K562 (cell line): Measurements from ENCODE around the gene P3H4. TPM values are rescaled to one million over a fixed set of nuclear protein-coding genes. Genes with fewer than 3 reads are reported as not detected.

Experiments used
- FOXP1 ChIP-seq: sonication (generic); formaldehyde crosslinking; IDR thresholded peaks from 2 replicates; pipeline ENCODE4 v1.8.0; 2022; ENCODE audit warnings: mild to moderate bottlenecking, missing genetic modification reagents
- HCFC1 ChIP-seq: IDR thresholded peaks from 2 replicates; pipeline ENCODE4 v1.6.1; 2012; ENCODE audit warnings: low read depth, low read length, improper control_type of control experiment
- MTF1 ChIP-seq: fragments of 250-450 bp; sonication (Bioruptor Pico); IDR thresholded peaks from 2 replicates; pipeline ENCODE4 v1.9.0; 2021; ENCODE audit warnings: moderate library complexity, mild to moderate bottlenecking, inconsistent platforms, borderline replicate concordance
- NBN ChIP-seq: fragments of 450-650 bp; IDR thresholded peaks from 2 replicates; pipeline ENCODE4 v1.6.1; 2016; ENCODE audit warnings: low read depth, mild to moderate bottlenecking
- SUPT5H ChIP-seq: fragments of 450-650 bp; IDR thresholded peaks from 2 replicates; pipeline ENCODE4 v1.6.1; 2016
- ZNF699 ChIP-seq: fragments of 250-450 bp; sonication (Bioruptor Pico); IDR thresholded peaks from 2 replicates; pipeline ENCODE4 v1.8.0; 2021; ENCODE audit warnings: mild to moderate bottlenecking, moderate library complexity; ENCODE audit not compliant: insufficient replicate concordance
- ZSCAN32 ChIP-seq: fragments of 450-650 bp; formaldehyde crosslinking; IDR thresholded peaks from 2 replicates; pipeline ENCODE4 v1.4.0; 2020; ENCODE audit warnings: mild to moderate bottlenecking, moderate library complexity
- polyA plus RNA-seq, 8 experiments: library from polyadenylated mRNA; depleted of rRNA in 4 of 8; stranded (reverse) in 5 of 8; unstranded in 3 of 8; fragments of >200 nt; fragmentation: Nextera tagmentation in 2 of 8; fragmentation: Illumina TruSeq in 1 of 8; extraction: Ambion mirVana in 2 of 8; extraction: Trizol in 1 of 8; gene quantifications; 2 replicates each; pipeline versions ENCODE4 v1.2.1 to v1.2.3, GENCODE V29; 2011 to 2014; ENCODE audit warnings: inconsistent platforms in 1 of 8, missing spikeins in 1 of 8
- total RNA-seq, 7 experiments: library from RNA; depleted of rRNA in 6 of 7; stranded (reverse); fragments of >200 nt in 6 of 7; fragmentation: Illumina TruSeq in 2 of 7; extraction: Trizol in 2 of 7; gene quantifications; 2 replicates each; pipeline versions ENCODE4 v1.2.1 to v1.2.3, GENCODE V29; 2011 to 2021; ENCODE audit warnings: low replicate concordance in 1 of 7
- TF ChIP-seq, protein P1 (sequence below): fragments of 250-450 bp; sonication (Bioruptor Pico); IDR thresholded peaks from 2 replicates; pipeline ENCODE4 v1.5.0; 2022; ENCODE audit warnings: mild to moderate bottlenecking
- TF ChIP-seq, protein P2 (sequence below): sonication (generic); formaldehyde crosslinking; IDR thresholded peaks from 2 replicates; pipeline ENCODE4 v1.9.0; 2022; ENCODE audit warnings: mild to moderate bottlenecking, missing genetic modification reagents
- TF ChIP-seq, protein P3 (sequence below): fragments of 200-400 bp; formaldehyde crosslinking; IDR thresholded peaks from 2 replicates; pipeline ENCODE4 v1.6.1; 2017; ENCODE audit warnings: mild to moderate bottlenecking, low read depth, low read length, moderate library complexity
- TF ChIP-seq, protein P4 (sequence below): sonication (generic); formaldehyde crosslinking; IDR thresholded peaks from 2 replicates; pipeline ENCODE4 v1.8.1; 2023; ENCODE audit warnings: mild to moderate bottlenecking, missing genetic modification reagents
- TF ChIP-seq, protein P5 (sequence below): sonication (generic); formaldehyde crosslinking; IDR thresholded peaks from 2 replicates; pipeline ENCODE4 v1.8.1; 2022; ENCODE audit warnings: missing genetic modification reagents
- TF ChIP-seq, protein P6 (sequence below): sonication (generic); formaldehyde crosslinking; IDR thresholded peaks from 2 replicates; pipeline ENCODE4 v1.8.1; 2023; ENCODE audit warnings: mild to moderate bottlenecking, missing genetic modification reagents
- TF ChIP-seq, protein P7 (sequence below): fragments of 250-450 bp; sonication (Bioruptor Pico); IDR thresholded peaks from 2 replicates; pipeline ENCODE4 v1.8.0; 2022; ENCODE audit warnings: inconsistent platforms

Gene P3H4
- total and polyA plus RNA-seq, 9 of the 15 experiments (the other 6 are each of a cell fraction or from before 2014, with no cell fraction given): 0.10 to 3.7 (median 1.0) TPM

DNA sequence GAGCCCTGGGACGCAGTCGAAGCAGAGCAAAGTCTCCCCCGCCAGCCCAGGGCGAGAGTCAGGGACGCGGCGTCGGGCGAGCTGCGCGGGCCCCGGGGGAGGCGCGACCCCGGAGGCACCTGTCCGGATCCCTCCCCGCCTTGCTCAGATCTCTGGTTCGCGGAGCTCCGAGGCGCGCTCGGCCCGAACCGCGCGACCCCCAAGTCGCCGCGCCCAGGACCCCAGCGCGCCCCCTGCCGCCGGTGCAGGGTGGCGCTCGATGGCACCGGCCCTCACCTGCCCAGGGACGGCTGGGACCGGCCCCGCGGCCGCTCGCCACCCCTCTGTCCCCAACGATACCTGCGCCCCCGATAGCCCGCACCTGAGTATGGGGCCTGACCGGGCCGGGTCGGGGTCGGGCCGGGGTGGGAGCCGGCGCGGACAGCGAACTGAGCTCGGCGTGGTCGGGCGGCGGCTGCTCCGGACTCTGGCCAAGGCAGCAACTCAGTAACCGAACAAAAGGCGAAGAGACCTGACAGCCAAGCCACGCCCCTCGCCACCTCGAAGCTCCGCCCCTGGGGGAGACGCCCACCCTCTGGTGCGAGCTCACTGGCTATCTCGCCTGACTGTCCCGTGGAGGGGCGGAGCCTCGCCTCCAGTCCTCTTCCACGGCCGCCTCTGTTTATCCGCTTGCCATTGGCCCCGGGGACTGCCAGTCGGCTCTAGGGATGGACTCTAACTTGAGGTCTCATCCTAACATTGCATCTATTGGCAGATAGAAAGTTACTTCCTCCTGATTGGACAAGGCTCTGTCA, 25.3 kb downstream of the P3H4 start, which contains the start of gene JUP (continued):
- TF ChIP-seq HCFC1: no peak
- no peak for TF ChIP-seq NBN
- TF ChIP-seq, protein P1, sequence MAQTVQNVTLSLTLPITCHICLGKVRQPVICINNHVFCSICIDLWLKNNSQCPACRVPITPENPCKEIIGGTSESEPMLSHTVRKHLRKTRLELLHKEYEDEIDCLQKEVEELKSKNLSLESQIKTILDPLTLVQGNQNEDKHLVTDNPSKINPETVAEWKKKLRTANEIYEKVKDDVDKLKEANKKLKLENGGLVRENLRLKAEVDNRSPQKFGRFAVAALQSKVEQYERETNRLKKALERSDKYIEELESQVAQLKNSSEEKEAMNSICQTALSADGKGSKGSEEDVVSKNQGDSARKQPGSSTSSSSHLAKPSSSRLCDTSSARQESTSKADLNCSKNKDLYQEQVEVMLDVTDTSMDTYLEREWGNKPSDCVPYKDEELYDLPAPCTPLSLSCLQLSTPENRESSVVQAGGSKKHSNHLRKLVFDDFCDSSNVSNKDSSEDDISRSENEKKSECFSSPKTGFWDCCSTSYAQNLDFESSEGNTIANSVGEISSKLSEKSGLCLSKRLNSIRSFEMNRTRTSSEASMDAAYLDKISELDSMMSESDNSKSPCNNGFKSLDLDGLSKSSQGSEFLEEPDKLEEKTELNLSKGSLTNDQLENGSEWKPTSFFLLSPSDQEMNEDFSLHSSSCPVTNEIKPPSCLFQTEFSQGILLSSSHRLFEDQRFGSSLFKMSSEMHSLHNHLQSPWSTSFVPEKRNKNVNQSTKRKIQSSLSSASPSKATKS (CRISPR knock-in tag): no peak
- no peak for TF ChIP-seq ZSCAN32
- TF ChIP-seq, protein P2, sequence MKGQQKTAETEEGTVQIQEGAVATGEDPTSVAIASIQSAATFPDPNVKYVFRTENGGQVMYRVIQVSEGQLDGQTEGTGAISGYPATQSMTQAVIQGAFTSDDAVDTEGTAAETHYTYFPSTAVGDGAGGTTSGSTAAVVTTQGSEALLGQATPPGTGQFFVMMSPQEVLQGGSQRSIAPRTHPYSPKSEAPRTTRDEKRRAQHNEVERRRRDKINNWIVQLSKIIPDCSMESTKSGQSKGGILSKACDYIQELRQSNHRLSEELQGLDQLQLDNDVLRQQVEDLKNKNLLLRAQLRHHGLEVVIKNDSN (CRISPR knock-in tag): no peak
- TF ChIP-seq, protein P3, sequence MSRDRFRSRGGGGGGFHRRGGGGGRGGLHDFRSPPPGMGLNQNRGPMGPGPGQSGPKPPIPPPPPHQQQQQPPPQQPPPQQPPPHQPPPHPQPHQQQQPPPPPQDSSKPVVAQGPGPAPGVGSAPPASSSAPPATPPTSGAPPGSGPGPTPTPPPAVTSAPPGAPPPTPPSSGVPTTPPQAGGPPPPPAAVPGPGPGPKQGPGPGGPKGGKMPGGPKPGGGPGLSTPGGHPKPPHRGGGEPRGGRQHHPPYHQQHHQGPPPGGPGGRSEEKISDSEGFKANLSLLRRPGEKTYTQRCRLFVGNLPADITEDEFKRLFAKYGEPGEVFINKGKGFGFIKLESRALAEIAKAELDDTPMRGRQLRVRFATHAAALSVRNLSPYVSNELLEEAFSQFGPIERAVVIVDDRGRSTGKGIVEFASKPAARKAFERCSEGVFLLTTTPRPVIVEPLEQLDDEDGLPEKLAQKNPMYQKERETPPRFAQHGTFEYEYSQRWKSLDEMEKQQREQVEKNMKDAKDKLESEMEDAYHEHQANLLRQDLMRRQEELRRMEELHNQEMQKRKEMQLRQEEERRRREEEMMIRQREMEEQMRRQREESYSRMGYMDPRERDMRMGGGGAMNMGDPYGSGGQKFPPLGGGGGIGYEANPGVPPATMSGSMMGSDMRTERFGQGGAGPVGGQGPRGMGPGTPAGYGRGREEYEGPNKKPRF: no peak
- TF ChIP-seq, protein P4, sequence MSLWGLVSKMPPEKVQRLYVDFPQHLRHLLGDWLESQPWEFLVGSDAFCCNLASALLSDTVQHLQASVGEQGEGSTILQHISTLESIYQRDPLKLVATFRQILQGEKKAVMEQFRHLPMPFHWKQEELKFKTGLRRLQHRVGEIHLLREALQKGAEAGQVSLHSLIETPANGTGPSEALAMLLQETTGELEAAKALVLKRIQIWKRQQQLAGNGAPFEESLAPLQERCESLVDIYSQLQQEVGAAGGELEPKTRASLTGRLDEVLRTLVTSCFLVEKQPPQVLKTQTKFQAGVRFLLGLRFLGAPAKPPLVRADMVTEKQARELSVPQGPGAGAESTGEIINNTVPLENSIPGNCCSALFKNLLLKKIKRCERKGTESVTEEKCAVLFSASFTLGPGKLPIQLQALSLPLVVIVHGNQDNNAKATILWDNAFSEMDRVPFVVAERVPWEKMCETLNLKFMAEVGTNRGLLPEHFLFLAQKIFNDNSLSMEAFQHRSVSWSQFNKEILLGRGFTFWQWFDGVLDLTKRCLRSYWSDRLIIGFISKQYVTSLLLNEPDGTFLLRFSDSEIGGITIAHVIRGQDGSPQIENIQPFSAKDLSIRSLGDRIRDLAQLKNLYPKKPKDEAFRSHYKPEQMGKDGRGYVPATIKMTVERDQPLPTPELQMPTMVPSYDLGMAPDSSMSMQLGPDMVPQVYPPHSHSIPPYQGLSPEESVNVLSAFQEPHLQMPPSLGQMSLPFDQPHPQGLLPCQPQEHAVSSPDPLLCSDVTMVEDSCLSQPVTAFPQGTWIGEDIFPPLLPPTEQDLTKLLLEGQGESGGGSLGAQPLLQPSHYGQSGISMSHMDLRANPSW (CRISPR knock-in tag): no peak
- peak; percentile 56; the same call in 1 of the 2 replicates for TF ChIP-seq FOXP1
- TF ChIP-seq, protein P5, sequence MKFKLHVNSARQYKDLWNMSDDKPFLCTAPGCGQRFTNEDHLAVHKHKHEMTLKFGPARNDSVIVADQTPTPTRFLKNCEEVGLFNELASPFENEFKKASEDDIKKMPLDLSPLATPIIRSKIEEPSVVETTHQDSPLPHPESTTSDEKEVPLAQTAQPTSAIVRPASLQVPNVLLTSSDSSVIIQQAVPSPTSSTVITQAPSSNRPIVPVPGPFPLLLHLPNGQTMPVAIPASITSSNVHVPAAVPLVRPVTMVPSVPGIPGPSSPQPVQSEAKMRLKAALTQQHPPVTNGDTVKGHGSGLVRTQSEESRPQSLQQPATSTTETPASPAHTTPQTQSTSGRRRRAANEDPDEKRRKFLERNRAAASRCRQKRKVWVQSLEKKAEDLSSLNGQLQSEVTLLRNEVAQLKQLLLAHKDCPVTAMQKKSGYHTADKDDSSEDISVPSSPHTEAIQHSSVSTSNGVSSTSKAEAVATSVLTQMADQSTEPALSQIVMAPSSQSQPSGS: no peak
- TF ChIP-seq SUPT5H: peak; percentile 90
- TF ChIP-seq MTF1 (CRISPR knock-in tag): no peak
- TF ChIP-seq, protein P6, sequence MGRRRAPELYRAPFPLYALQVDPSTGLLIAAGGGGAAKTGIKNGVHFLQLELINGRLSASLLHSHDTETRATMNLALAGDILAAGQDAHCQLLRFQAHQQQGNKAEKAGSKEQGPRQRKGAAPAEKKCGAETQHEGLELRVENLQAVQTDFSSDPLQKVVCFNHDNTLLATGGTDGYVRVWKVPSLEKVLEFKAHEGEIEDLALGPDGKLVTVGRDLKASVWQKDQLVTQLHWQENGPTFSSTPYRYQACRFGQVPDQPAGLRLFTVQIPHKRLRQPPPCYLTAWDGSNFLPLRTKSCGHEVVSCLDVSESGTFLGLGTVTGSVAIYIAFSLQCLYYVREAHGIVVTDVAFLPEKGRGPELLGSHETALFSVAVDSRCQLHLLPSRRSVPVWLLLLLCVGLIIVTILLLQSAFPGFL (CRISPR knock-in tag): no peak
- TF ChIP-seq, protein P7, sequence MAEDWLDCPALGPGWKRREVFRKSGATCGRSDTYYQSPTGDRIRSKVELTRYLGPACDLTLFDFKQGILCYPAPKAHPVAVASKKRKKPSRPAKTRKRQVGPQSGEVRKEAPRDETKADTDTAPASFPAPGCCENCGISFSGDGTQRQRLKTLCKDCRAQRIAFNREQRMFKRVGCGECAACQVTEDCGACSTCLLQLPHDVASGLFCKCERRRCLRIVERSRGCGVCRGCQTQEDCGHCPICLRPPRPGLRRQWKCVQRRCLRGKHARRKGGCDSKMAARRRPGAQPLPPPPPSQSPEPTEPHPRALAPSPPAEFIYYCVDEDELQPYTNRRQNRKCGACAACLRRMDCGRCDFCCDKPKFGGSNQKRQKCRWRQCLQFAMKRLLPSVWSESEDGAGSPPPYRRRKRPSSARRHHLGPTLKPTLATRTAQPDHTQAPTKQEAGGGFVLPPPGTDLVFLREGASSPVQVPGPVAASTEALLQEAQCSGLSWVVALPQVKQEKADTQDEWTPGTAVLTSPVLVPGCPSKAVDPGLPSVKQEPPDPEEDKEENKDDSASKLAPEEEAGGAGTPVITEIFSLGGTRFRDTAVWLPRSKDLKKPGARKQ (CRISPR knock-in tag): no peak
- no peak for TF ChIP-seq ZNF699 (CRISPR knock-in tag)
